ENCODE data around the gene MOCOS. TPM values are rescaled to one million over a fixed set of nuclear protein-coding genes. Genes with fewer than 3 reads are reported as not detected.

MOCOS gene
- total and polyA plus RNA-seq, 2 of the 8 experiments (the other 6 are each of a cell fraction or from before 2014, with no cell fraction given) = 4.7 to 5.8 TPM

GRCh38 chr18:36296650-36297416, 109.5 kb downstream of the MOCOS start (continued):
- TF ChIP-seq, protein P1, sequence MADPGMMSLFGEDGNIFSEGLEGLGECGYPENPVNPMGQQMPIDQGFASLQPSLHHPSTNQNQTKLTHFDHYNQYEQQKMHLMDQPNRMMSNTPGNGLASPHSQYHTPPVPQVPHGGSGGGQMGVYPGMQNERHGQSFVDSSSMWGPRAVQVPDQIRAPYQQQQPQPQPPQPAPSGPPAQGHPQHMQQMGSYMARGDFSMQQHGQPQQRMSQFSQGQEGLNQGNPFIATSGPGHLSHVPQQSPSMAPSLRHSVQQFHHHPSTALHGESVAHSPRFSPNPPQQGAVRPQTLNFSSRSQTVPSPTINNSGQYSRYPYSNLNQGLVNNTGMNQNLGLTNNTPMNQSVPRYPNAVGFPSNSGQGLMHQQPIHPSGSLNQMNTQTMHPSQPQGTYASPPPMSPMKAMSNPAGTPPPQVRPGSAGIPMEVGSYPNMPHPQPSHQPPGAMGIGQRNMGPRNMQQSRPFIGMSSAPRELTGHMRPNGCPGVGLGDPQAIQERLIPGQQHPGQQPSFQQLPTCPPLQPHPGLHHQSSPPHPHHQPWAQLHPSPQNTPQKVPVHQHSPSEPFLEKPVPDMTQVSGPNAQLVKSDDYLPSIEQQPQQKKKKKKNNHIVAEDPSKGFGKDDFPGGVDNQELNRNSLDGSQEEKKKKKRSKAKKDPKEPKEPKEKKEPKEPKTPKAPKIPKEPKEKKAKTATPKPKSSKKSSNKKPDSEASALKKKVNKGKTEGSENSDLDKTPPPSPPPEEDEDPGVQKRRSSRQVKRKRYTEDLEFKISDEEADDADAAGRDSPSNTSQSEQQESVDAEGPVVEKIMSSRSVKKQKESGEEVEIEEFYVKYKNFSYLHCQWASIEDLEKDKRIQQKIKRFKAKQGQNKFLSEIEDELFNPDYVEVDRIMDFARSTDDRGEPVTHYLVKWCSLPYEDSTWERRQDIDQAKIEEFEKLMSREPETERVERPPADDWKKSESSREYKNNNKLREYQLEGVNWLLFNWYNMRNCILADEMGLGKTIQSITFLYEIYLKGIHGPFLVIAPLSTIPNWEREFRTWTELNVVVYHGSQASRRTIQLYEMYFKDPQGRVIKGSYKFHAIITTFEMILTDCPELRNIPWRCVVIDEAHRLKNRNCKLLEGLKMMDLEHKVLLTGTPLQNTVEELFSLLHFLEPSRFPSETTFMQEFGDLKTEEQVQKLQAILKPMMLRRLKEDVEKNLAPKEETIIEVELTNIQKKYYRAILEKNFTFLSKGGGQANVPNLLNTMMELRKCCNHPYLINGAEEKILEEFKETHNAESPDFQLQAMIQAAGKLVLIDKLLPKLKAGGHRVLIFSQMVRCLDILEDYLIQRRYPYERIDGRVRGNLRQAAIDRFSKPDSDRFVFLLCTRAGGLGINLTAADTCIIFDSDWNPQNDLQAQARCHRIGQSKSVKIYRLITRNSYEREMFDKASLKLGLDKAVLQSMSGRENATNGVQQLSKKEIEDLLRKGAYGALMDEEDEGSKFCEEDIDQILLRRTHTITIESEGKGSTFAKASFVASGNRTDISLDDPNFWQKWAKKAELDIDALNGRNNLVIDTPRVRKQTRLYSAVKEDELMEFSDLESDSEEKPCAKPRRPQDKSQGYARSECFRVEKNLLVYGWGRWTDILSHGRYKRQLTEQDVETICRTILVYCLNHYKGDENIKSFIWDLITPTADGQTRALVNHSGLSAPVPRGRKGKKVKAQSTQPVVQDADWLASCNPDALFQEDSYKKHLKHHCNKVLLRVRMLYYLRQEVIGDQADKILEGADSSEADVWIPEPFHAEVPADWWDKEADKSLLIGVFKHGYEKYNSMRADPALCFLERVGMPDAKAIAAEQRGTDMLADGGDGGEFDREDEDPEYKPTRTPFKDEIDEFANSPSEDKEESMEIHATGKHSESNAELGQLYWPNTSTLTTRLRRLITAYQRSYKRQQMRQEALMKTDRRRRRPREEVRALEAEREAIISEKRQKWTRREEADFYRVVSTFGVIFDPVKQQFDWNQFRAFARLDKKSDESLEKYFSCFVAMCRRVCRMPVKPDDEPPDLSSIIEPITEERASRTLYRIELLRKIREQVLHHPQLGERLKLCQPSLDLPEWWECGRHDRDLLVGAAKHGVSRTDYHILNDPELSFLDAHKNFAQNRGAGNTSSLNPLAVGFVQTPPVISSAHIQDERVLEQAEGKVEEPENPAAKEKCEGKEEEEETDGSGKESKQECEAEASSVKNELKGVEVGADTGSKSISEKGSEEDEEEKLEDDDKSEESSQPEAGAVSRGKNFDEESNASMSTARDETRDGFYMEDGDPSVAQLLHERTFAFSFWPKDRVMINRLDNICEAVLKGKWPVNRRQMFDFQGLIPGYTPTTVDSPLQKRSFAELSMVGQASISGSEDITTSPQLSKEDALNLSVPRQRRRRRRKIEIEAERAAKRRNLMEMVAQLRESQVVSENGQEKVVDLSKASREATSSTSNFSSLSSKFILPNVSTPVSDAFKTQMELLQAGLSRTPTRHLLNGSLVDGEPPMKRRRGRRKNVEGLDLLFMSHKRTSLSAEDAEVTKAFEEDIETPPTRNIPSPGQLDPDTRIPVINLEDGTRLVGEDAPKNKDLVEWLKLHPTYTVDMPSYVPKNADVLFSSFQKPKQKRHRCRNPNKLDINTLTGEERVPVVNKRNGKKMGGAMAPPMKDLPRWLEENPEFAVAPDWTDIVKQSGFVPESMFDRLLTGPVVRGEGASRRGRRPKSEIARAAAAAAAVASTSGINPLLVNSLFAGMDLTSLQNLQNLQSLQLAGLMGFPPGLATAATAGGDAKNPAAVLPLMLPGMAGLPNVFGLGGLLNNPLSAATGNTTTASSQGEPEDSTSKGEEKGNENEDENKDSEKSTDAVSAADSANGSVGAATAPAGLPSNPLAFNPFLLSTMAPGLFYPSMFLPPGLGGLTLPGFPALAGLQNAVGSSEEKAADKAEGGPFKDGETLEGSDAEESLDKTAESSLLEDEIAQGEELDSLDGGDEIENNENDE (IDR thresholded peaks at IDR 0.05; ENCODE audit: insufficient replicate concordance, low read length) = no peak
- TF ChIP-seq TAF7 (optimal IDR thresholded peaks at IDR 0.05; ENCODE audit: borderline replicate concordance, low read depth, low read length) (no peak), POLR2A (IDR thresholded peaks at IDR 0.05; ENCODE audit: control extremely low read depth in 1 of 2, low read depth in 2 of 2, low read length in 2 of 2) (peak in 1 of 2 experiments; percentile 48; a peak in 1 of 3 replicates), TAF1 (IDR thresholded peaks at IDR 0.05; ENCODE audit: low read depth, low read length) (peak; percentile 51), SUZ12 (IDR thresholded peaks at IDR 0.05; ENCODE audit: low read length) (no peak), CHD1 (IDR thresholded peaks at IDR 0.05; ENCODE audit: low read depth, low read length) (no peak), TBP (IDR thresholded peaks at IDR 0.05; ENCODE audit: low read depth, low read length) (peak; percentile 28; the same call in 1 of the 2 replicates)
- TF ChIP-seq, protein P2, sequence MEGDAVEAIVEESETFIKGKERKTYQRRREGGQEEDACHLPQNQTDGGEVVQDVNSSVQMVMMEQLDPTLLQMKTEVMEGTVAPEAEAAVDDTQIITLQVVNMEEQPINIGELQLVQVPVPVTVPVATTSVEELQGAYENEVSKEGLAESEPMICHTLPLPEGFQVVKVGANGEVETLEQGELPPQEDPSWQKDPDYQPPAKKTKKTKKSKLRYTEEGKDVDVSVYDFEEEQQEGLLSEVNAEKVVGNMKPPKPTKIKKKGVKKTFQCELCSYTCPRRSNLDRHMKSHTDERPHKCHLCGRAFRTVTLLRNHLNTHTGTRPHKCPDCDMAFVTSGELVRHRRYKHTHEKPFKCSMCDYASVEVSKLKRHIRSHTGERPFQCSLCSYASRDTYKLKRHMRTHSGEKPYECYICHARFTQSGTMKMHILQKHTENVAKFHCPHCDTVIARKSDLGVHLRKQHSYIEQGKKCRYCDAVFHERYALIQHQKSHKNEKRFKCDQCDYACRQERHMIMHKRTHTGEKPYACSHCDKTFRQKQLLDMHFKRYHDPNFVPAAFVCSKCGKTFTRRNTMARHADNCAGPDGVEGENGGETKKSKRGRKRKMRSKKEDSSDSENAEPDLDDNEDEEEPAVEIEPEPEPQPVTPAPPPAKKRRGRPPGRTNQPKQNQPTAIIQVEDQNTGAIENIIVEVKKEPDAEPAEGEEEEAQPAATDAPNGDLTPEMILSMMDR (IDR thresholded peaks at IDR 0.05; ENCODE audit: control extremely low read depth in 1 of 3, insufficient read depth in 1 of 3, low read depth in 1 of 3, low read length in 3 of 3) = peak; percentile 50 to 73 (median 61)

All from H1 (cell line).